NCI-H146 (cell line): ENCODE measurements around the gene ATE1.
A peak's percentile ranks its signal among the peaks of the same experiment; 100 is the strongest.
"Not testable (repeated sequence)": the region's sequence is repeated elsewhere in the genome, so short reads cannot be mapped to it uniquely, and the experiment has no call there.

Experiments used
- DNase-seq: peaks from one replicate; lab custom pipeline; 2025; lab: John Stamatoyannopoulos, UW

Gene ATE1

GRCh38 chr10:121736315-121737130 lies 191.3 kb downstream of the ATE1 start:
- no peak for DNase-seq

DNA sequence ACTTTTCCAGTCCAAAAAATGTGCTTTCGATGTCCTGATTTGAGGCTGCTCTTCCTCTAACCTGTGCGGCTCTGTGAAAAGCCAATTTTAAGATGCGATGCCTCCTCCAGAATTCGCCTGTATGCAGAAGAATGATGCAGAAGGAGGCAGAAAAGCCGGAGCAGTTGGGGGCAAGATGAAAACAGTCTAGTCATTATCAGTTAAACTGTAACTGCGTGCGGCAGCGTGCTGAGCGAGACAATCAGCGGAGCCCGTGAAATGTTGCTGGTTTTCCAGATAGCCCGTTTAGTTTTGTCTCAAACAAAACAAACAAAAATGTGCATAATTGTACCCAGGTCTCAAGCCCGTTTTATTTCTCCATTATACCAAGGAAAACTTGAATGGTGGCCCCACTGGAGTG lies 192.6 kb downstream of the ATE1 start:
- peak; percentile 56 for DNase-seq

GRCh38 chr10:121734589-121735045 lies 193.2 kb downstream of the ATE1 start:
- peak; percentile 60 for DNase-seq

DNA sequence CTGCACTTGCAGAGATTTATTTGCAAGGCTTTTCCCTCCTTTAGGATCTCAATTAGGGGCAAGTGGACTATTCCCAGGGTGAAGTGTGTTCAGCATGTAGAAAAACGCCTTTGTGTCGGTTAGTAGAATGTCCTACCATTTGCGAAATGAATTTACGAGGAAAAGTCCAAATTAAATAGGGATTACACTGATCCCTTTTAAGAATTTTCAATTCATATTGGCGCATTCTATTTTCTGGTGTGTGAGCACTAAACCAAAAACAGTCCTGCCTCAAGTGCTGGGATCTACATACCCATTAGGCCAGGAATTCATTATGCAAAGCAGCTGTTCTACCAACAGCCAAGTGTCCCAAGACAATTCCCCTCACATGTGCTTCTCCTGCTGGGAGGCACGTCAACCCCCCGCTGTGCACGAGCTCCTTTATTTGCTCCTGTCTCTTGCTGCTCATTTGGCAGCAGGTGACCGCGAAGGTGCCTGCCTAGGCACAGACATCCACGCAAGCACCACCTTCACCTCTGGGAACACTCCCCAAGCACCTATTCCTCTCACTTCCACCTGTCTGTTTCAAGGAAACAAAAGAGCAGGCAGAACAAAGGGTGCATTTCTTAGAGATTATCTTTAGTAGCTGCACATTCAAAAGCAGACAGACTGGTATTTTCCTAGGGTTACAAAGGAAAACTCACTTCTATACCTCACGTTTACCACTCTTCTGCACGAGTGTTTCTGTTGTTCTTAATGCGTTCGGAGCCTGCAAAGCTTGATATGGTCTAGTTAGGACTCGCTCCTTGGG lies 195.0 kb downstream of the ATE1 start:
- DNase-seq, result peak; percentile 74

GRCh38 chr10:121732172-121732571 lies 195.7 kb downstream of the ATE1 start:
- no peak for DNase-seq

GRCh38 chr10:121724282-121724681 lies 203.5 kb downstream of the ATE1 start:
- DNase-seq, result no peak

GRCh38 chr10:121722665-121723064 lies 205.2 kb downstream of the ATE1 start:
- DNase-seq, result no peak

DNA sequence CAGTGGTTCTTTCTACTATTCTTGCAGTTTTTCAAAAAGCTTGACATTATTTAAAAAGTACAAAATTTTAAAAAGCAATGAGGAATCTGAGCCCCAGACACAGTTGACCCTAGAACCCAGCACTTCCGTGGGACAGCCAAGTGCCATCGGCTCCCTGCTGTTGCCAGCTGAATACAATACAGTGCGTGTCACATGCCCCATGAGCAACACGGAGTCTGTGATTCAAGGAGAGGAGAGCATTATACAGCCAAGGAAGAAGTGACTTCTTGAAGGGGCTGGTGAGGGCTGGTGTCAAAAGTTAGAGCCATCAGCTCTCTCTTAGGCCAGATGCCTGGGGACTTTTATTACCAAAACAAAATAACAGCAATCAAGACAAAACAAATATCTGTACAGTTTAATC lies 206.6 kb downstream of the ATE1 start:
- no peak for DNase-seq

DNA sequence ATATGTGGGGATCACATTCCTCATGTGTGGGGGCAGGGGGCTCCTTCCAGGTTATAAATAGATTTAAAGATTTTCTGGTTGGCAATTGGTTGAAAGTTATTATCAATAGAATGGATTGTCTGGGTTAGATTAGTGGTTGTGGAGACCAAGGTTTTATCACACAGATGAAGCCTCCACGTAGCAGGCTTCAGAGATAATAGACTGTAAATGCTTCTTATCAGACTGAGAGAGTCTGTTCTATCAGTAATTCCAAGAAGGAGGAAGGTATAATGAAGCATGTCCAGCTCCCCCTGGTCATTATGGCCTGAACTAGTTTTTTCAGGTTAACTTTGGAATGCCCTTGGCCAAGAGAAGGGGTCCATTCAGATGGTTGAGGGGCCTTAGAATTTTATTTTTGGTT lies 211.9 kb downstream of the ATE1 start:
- no peak for DNase-seq

DNA sequence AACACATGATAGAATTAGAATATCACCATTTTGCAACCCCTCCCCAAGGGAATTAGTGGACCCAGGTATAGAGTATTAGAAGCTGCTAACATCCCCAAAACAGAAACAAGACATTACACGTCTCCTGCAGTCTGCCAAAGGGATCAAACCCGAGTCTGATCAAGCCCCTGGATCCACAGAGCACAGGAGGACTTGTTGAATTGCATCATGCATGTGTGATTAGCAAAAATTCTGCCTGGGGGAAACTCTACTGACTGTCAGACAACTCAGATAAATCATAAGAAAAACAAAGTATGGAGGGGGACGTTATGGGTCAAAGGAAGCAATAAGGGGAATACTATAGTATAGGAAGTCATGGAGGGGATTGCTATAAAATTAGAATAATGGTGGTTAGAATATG lies 212.8 kb downstream of the ATE1 start:
- no peak for DNase-seq

GRCh38 chr10:121713486-121713885 lies 214.3 kb downstream of the ATE1 start:
- no peak for DNase-seq

DNA sequence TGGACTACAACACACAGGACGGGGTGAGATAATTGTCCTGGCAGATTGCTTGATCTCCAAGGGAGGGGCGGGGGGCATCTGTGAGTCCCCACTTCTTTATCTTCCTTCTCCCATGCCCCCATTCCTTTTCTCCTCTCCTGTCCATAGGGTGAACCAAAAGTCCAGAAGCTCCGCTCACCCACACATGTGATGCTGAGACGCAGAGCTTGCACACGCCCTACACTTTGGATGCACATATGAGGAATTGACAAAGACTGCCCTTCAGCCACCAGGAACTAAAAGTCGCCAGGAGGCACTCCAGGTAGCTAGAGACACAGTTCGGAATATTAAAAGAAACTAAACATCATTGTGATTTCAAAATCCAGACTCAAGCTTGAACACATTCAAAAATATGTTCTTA lies 216.9 kb downstream of the ATE1 start:
- no peak for DNase-seq

- DNase-seq, result no peak
These were observed 217.6 kb downstream of the ATE1 start for GRCh38 chr10:121710207-121710606.

GRCh38 chr10:121709675-121710073 lies 218.2 kb downstream of the ATE1 start:
- no peak for DNase-seq

- DNase-seq, result peak; percentile 55
These were observed 218.8 kb downstream of the ATE1 start for GRCh38 chr10:121708728-121709674.

- DNase-seq, result no peak
These were observed 225.2 kb downstream of the ATE1 start for GRCh38 chr10:121702351-121703320.

DNA sequence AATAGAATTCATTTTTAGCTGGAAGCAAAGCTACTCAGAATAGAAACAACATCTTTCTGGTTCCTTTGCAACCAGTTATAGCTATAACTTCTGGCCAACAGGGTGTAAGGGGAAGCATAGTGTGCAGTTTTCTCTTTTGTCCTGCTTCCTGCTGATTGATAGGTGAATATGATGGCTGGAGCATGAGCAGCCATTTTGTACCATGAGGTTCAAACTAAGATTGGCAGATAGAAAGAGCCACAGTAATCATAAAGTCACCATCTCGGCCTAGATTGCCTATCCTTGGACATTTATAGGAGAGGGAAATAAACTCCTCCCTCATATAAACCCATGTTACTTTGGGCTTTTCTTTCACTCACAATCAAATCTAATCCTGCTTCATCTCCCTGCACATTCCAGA lies 227.4 kb downstream of the ATE1 start:
- DNase-seq, result no peak

DNA sequence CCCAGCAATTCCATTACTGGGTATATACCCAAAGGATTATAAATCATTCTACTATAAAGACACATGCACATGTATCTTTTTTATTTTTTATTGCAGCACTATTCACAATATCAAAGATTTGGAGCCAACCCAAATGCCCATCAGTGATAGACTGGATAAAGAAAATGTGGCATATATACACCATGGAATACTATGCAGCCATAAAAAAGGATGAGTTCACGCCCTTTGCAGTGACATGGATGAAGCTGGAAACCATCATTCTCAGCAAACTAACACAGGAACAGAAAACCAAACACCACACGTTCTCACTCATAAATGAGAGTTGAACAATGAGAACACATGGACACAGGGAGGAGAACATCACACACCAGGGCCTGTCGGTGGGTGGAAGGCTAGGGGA lies 228.1 kb downstream of the ATE1 start:
- DNase-seq, result not testable (repeated sequence)

- DNase-seq, result no peak
These were observed 228.9 kb downstream of the ATE1 start for GRCh38 chr10:121698902-121699301.

GRCh38 chr10:121698336-121698735 lies 229.5 kb downstream of the ATE1 start:
- no peak for DNase-seq

DNA sequence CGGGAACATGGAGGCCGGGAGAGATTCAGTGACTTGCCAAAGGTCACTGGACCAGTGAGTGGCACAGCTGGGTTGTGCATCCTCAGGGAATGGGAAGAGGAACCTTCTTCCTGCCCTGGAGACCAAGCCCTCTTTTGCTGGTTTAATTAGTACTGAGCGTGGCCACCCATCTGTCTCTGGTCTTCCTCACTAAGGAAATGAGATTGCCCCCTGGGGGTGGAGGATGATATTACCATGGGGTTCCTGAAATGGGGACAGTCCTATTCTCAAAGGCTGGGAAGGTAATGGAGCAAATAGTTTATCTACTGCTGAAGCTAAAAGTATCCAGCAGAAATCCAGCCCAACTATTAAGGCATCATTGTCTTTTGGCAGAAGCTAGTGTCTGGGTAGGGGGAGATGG lies 231.0 kb downstream of the ATE1 start:
- DNase-seq, result peak; percentile 49
